GM18909 (cell line): ENCODE data around the gene GPR4.
"Not testable (repeated sequence)": the region's sequence is repeated elsewhere in the genome, so short reads cannot be mapped to it uniquely, and the experiment has no call there.

Experiments
- ATAC-seq: cut with Tn5 transposase; IDR thresholded peaks from one replicate; pipeline ENCODE4 v1.9.1; 2021; ENCODE audit warnings: mild to moderate bottlenecking; ENCODE audit not compliant: unreplicated experiment, poor library complexity

GPR4 gene

DNA sequence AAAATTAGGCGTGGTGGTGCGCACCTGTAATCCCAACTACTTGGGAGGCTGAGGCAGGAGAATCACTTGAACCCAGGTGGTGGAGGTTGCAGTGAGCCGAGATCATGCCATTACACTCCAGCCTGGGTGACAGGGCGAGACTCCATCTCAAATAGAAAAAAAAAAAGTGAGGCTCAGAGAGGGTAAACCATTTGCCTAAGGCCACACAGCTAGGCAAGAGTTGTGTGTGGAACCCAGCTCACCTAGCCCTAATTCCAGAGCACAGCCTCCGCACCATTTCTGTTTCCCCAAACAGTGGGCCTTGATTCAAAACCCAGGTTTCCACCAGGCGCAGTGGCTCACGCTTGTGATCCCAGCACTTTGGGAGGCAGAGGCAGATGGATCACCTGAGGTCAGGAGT, 26.2 kb upstream of the GPR4 start:
- not testable (repeated sequence) for ATAC-seq

GRCh38 chr19:45623984-45624383, 22.0 kb upstream of the GPR4 start:
- ATAC-seq, result no peak

GRCh38 chr19:45621976-45622503, 20.0 kb upstream of the GPR4 start:
- no peak for ATAC-seq

DNA sequence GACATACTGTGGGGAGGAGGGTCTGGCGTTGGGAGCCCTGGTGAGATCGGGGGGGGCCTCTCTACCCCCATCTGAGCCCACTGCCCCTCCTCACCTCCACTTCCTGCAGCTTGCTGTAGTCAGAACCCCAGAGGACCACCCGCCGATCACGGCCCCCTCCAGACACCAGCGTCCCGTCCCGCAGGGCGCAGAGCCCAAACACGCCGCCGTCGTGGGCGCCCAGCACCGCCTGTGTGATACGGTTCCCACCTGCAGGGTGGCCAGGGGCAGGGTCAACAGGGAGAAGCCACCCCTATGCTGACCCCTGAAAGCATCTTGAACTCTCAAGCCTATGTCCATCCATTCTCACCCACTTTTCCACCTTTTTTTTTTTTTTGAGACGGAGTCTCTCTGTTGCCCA, 19.4 kb upstream of the GPR4 start:
- ATAC-seq, result no peak

- ATAC-seq, result no peak
Observed at GRCh38 chr19:45616704-45617017, 14.6 kb upstream of the GPR4 start.

DNA sequence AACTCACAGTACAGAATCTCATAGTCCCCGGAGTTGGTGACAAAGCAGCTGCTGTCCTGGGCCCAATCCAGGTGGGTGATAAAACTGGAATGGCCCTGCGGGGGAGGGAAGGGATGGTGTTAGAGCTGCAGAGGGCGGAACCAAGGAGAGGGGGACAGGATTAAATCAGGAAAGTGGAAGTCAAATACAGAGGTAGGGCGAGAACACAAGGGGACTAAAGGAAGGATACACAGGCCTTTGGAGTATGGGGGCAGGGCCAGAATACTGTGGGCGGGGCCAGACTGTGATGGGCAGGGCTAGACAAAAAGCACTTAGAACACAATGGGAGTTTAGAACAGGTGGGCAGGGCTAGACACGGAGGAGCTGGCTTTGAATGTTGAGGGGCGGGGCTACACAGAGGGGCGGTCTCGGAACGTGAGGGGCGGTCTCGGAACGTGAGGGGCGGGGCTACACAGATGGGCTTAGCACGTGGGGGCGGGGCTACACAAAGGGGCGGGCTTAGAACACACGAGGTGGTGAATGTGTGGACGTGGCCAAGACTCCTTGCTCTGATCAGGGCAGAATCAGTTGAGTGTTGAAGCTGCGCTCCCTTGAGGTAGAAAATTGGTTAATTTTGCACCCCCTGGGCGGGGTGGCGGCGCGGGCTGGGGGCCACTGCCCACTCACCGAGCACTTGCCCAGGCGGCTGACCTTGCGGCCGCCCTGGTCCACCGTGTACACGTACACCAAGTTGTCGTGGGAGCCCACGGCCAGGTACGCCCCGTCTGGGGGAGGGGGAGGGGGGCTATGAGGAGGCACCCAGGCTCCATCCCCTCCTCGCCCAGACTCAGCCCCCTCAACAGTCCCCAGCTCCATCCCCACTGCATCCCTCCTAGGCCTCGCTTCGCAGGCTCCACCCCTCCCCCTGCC, 14.0 kb upstream of the GPR4 start:
- ATAC-seq, result no peak

GRCh38 chr19:45615056-45615455, 13.0 kb upstream of the GPR4 start:
- ATAC-seq, result not testable (repeated sequence)

- ATAC-seq, result no peak
Observed at GRCh38 chr19:45613926-45614725, 12.1 kb upstream of the GPR4 start.

GRCh38 chr19:45608948-45609347, 6.9 kb upstream of the GPR4 start:
- no peak for ATAC-seq

DNA sequence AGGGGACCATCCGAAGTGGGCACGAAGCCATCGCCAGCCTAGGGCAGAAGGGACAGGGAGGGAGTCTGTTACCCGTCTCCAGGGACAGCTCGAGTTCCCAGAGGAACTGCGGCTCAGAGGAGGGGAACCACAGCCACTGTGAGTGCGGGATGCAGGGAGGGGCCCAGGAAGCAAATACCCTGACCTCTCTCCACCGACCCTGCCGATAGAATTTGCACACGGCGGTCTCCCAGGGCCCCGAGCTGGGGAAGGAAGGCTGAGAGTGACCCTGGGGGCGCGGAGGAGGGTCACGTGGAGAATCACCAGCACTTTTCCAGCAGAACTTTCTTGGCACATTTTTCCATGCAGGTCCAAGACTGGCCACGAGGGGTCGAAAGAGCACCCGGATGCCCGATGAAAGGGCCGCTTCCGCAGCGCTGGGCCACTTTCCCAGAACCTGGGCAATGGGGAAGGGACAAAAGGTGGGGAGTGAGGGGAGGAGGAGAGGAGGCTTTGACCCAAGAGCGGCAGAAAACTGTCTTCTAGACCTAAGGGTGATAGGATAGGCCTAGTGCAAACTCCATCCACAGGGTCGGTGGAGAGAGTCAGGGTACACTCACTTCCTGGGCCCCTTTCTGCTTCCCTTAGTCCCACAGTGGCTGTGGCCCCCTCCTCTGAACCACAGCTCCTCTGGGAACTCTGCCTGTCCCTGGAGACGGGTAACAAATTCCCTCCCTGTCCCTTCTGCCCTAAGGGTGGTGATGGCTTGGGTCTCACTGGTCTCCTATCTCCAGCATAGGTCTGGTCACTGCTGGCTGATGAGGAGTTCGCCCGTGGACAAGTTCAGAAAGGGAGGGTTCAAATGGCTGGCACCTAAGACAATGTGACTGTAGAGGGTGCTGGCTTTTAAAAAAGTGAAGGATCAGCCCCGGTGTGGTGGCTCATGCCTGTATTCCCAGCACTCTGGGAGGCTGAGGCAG, 5.3 kb upstream of the GPR4 start:
- ATAC-seq, result no peak

- no peak for ATAC-seq
Observed at GRCh38 chr19:45601115-45601514, 897 bp downstream of the GPR4 start.

DNA sequence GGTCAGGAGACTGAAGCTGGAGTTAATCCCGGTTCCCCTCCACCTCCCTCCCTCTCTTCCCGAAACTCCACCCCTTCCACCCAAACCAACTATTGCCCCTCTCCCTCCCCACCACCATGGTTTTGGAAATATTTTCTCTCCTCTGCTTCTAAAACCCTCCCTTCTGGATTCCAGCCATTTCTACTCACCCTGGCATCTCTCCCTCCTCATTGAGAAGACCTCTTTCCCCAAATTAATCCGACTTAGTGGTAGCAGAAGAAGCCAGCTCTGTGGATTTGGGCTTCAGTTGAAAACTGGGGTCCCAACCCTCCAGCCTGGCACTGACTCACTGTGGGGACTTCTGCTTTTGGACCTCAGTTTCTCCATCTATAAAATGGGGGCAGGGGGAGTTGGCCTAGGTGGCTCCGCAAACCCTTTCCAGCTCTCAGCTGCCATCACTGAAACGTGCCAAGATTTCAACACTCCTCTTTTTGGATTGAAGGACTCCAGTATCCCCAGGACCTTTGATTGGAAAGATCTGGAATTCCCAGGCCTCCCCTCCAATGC, 1.6 kb downstream of the GPR4 start:
- ATAC-seq, result no peak

DNA sequence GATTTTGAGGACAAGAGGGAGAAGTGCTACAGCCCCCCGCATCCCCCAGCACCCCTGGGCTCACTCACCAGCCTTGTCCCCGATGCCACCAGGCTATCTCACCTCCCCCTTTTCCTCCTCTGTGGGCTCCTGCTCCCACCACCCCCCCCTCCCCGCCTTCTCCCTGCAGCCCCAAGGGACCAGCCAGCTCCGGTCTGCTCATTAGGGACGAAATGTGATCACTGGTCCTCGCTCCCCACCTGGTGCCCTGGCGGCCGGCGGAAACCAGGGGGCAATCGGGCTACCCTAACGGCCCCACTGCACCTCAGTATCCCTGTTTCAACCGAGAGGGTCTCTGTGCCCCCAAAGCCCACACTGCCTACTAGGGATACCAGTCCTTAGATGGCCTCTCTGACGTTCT, 2.7 kb downstream of the GPR4 start:
- ATAC-seq, result no peak

DNA sequence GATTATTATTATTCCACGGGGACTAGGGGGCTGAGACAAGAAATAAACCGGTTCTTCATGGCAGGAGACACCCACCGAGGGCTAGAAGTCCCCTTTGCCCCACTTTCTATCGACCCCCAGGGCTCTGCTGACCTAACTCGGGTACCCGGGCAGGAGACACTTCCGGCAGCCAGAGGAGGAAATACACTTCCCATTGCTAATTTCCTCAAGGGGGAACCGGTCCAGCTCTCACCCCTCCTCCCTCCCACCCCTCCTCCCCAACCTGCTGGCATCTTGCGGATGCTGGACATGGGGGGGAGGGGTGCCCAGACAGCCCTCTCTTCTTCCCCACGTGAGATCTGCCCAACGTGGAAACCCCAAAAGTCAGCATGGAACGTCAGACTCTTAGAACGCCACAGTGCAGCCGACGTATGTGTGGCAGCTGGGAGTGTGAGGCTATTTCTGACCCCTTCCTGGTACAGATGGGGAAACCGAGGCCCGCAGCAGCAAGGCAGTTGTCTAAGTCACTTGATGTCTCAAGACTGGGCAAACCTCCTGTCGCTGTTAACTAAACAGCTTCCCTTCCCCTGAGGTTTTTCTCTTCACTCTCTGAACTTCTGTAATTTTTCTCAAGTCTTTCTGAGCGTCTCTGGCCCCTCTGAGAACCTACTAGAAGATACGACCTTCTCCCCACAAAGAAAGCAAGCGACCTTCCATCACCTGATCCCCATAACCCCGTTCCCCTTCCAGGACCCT, 3.6 kb downstream of the GPR4 start:
- no peak for ATAC-seq

DNA sequence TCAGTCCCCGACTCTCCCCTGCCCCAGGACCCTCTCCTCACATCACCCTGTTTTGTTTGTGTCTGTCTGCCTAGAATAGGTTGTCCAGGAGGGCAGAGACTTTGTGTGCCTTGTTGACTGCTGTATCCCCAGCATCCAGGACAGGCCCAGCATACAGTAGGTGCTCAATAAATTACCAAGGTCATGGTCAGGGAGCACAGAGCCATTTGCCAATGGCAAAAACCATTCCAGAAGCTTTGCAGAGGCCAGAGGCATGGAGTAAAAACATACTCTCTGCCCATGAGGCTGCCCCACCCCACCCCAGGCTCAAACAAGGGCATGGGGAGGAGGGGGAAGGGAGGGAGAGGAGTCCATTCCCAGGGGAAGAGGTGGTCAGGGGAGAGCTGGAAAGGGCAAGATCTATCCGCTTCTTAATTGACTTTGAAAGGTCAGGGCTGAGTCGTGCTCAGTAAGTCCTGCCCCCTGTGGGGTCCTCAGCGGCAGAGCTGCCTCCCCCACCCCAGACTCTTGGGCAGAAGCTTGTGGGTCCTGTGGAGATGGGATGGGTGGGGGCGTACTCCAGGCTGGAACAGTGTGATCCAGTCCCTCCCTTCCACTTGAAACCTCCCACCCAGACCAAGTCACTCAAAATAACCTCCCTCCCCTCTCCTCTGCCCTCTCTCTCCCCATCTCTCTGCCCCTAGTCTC, 4.4 kb downstream of the GPR4 start:
- ATAC-seq, result no peak

DNA sequence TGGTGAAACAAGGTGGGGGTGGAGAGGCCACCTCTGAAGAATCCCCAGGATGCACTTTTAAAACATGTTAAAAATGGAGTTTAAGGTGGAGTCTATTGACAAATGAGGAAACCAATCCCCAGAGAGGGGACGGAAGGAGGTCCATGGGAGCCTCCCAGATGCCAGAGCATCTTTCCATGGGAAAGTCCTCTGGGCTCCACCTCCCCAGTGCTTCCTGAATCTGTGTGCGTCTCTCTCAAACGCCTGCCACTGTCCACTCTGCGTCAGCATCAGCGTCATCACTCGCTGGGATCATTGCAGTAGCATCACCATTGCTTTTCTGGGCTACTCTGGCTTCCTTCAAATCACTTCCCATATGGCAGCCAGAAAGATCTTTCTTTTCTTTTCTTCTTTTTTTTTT, 6.2 kb downstream of the GPR4 start:
- no peak for ATAC-seq

- ATAC-seq, result no peak
Observed at GRCh38 chr19:45593520-45593919, 8.5 kb downstream of the GPR4 start.

DNA sequence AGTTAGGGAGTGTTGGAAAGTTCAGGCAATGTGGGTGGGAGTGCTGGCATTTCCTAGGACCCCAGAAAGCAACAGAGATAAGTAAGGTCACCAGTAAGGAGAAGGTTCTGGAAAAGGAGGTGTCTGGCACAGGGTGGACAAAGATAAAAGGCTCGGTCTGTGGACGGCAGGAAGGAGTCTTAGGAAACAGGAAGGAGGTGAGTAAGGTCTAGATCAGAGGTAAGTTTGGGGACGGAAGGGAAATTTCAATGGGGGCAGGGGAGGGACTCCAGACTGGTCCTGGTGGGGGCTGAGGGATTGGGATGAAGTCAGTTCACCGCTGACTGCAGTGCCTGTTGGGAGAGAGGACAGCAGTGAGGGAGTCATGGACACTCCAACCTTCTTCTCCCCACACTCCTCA, 9.6 kb downstream of the GPR4 start:
- ATAC-seq, result no peak

DNA sequence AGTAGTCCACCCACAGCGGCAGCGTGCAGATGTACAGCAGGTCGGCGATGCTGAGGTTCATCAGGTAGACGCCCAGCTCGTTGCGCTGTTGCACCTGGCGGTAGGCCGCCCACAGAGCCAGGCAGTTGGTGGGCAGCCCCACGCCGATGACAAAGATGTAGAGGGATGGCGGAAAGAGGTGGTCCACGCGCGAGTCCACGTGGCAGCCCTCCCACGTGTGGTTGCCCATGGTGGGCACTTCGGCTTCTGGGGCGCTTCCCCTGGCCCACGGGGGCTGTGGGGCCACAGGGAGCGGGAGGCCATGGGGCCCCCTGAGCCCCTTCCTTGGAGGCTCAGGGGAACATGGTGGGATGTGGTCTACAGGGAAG, 10.4 kb downstream of the GPR4 start:
- no peak for ATAC-seq
